ENCODE data around the gene RAB9A. TPM values are rescaled to one million over a fixed set of nuclear protein-coding genes. Genes with fewer than 3 reads are reported as not detected.

RAB9A gene
- total RNA-seq, 1 experiment from 2014 or later: 42.7 TPM

DNA sequence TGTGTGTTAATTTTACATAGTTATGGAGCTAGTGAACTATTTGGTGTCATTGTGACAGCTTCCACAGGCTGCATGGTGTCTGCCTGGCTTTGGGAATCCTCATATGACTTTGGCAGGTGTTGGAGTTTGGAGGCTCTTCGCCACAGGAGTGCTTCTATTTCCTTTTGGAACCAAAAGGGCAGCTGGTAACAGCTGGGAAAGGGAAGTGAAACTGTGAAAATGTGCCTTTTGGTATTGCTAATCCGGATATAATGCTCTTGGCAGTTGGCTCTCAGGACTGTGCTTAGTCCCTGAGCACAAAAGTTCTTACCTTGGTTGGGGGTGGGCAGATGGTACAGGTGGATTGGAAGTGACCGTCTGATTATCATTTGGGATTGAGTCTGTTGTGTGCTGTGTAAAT, 63.7 kb downstream of the RAB9A start:
- Histone ChIP-seq H3K27me3 (no peaks in the 10 kb centered on the region), H3K4me3 (no peak overlapping the region), H3K9me3 (no peaks in the 10 kb centered on the region), H3K36me3 (peaks cover 13% of the 10 kb centered on the region)
- no peak for DNase-seq

- peaks cover 10% of the 10 kb centered on the region for H3K36me3 ChIP-seq
- H3K27me3 ChIP-seq: no peaks in the 10 kb centered on the region
- H3K9me3 ChIP-seq: no peaks in the 10 kb centered on the region
- H3K4me3 ChIP-seq: no peak overlapping the region
- DNase-seq: no peak
Measured at GRCh38 chrX:13754765-13755164, 65.8 kb downstream of the RAB9A start.

- Histone ChIP-seq H3K27me3 (no peaks in the 10 kb centered on the region), H3K9me3 (no peaks in the 10 kb centered on the region), H3K4me3 (no peak overlapping the region), H3K36me3 (peaks cover 13% of the 10 kb centered on the region)
- DNase-seq: no peak
Measured at GRCh38 chrX:13755254-13755653, 66.3 kb downstream of the RAB9A start.

DNA sequence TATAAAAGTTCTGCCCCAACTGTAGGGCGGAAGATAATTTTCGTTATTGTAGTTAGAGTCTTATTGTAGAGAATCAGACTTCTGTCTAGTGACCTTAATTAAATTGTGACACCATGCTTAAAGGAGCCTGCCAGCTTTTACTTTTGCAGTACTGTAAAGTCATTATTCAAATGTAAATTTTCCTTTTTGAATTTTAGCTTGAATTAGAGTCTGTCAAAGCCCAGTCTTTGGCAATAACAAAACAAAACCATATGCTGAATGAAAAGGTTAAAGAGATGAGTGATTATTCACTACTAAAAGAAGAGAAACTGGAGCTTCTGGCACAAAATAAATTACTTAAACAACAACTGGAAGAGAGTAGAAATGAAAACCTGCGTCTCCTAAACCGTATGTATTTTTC, 67.5 kb downstream of the RAB9A start:
- DNase-seq: no peak
- Histone ChIP-seq H3K4me3 (no peak overlapping the region), H3K27me3 (no peaks in the 10 kb centered on the region), H3K9me3 (no peaks in the 10 kb centered on the region), H3K36me3 (peaks cover 13% of the 10 kb centered on the region)

DNA sequence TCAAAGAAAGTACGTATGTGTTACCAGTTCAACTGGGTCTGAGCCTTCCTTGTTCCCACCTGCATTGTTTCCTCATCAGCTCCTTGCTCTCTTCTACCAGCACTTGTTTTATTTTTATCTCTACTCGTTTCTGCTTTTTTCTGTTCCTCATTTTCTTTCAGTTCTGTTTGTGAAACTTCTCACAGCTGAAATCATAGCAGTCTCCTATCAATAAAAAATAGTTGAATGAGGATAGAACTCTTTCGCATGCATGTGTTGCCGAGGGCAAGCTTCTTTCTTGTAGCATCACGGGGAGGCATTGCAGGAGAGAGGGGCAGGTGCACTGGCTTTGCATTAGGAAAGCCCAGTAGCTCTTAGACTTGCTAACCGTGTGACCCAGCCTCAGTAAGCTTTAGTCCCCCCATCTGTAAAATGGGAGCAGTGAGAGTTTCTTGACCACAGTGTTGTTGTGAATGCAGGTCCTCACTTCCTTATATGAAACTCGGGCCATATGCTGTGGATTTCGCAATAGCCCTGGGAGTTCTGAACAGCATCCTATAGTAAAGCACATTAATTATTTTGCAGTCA, 70.3 kb downstream of the RAB9A start:
- DNase-seq: no peak
- peaks cover 5% of the 10 kb centered on the region; the same call in 1 of the 2 replicates for H3K36me3 ChIP-seq
- H3K4me3 ChIP-seq: no peak overlapping the region
- no peaks in the 10 kb centered on the region for H3K27me3 ChIP-seq
- H3K9me3 ChIP-seq: no peaks in the 10 kb centered on the region

Other genes starting within 250 kb of the RAB9A start
- gene EGFL6, start 119.5 kb upstream of the RAB9A start, total RNA-seq (2014; rRNA removed; shearing (Covaris generic); ENCODE audit: low replicate concordance): not detected in 2 replicates
- gene TCEANC, start 36.0 kb upstream of the RAB9A start, total RNA-seq (2014; rRNA removed; shearing (Covaris generic); ENCODE audit: low replicate concordance): 1.5 and 10.0 TPM in 2 replicates
- gene TRAPPC2, start 45.5 kb downstream of the RAB9A start, total RNA-seq (2014; rRNA removed; shearing (Covaris generic); ENCODE audit: low replicate concordance): 14.6 and 38.0 TPM in 2 replicates
- gene OFD1, start 45.6 kb downstream of the RAB9A start, total RNA-seq (2014; rRNA removed; shearing (Covaris generic); ENCODE audit: low replicate concordance): 9.6 and 38.4 TPM in 2 replicates
- 0.16 TPM in 1 of 2 replicates, not detected in the other for gene GPM6B, start 128.0 kb downstream of the RAB9A start, total RNA-seq (2014; rRNA removed; shearing (Covaris generic); ENCODE audit: low replicate concordance)